Measurements from ENCODE around the gene CFAP299. TPM values are rescaled to one million over a fixed set of nuclear protein-coding genes. Genes with fewer than 3 reads are reported as not detected.

CFAP299 gene
- total and polyA plus RNA-seq, 2 donors (not counting 3 experiments of a cell fraction or from before 2014, with no cell fraction given), result not detected

- no peak for FAIRE-seq
- no peak overlapping the region for H2AFZ ChIP-seq (ENCODE audit: low read depth, low read length)
- H3K79me2 ChIP-seq (ENCODE audit: control insufficient read depth, insufficient read depth, low read length), result no peaks in the 10 kb centered on the region
- H3K9me3 ChIP-seq (replicated peaks; ENCODE audit: control insufficient read depth, insufficient read depth, low read length), result peaks cover 2% of the 10 kb centered on the region
- H3K4me1 ChIP-seq (ENCODE audit: control insufficient read depth, extremely low read depth, insufficient read depth, low read length), result no peaks in the 10 kb centered on the region
- no peaks in the 10 kb centered on the region for H3K9me1 ChIP-seq (replicated peaks; ENCODE audit: control insufficient read depth, extremely low read depth, insufficient read depth, low read length)
- POLR2A ChIA-PET, result no interaction called here
- CTCF ChIA-PET, result no interaction called here
- no peaks in the 10 kb centered on the region for H4K20me1 ChIP-seq (replicated peaks; ENCODE audit: control insufficient read depth, extremely low read depth, insufficient read depth, low read length)
- H3K27ac ChIP-seq (ENCODE audit: insufficient read depth, low read depth, low read length), result no peak overlapping the region
- H3K4me2 ChIP-seq (ENCODE audit: insufficient read depth, low read length), result no peak overlapping the region
- no peak for DNase-seq (ENCODE audit: low read depth, low spot score)
- dilution Hi-C loops (cut with MboI; ENCODE audit: extremely low pct_ligation_motif_present, low sequenced_read_pairs) (no loop called here), intact Hi-C loops (cut with micrococcal nuclease) (no loop called here)
- no peaks in the 10 kb centered on the region for H3K27me3 ChIP-seq (ENCODE audit: control insufficient read depth in 2 of 2, insufficient read depth in 2 of 2, low read length in 2 of 2)
- no peak overlapping the region for H3K9ac ChIP-seq (replicated peaks; ENCODE audit: extremely low read depth, insufficient read depth, low read length)
- H3K36me3 ChIP-seq (ENCODE audit: control insufficient read depth in 2 of 2, extremely low read depth in 1 of 2, insufficient read depth in 2 of 2, low read length in 2 of 2), result no peaks in the 10 kb centered on the region
- TF ChIP-seq POLR2AphosphoS5 (IDR thresholded peaks at IDR 0.05; ENCODE audit: insufficient read depth, low read depth, low read length) (no peak), GATA2 (IDR thresholded peaks at IDR 0.05; ENCODE audit: insufficient read depth, insufficient read length, low read depth, low read length) (no peak), CTCF (IDR thresholded peaks at IDR 0.05; ENCODE audit: extremely low read depth in 1 of 2, insufficient read depth in 1 of 2, low read depth in 1 of 2, low read length in 2 of 2) (no peak), JUN (IDR thresholded peaks at IDR 0.05; ENCODE audit: borderline replicate concordance, insufficient read depth, insufficient read length, low read depth) (no peak), POLR2A (IDR thresholded peaks at IDR 0.05; ENCODE audit: low read depth, low read length) (no peak), EZH2 (IDR thresholded peaks at IDR 0.05; ENCODE audit: borderline replicate concordance, low read depth, low read length, severe bottlenecking) (no peak), MYC (IDR thresholded peaks at IDR 0.05; ENCODE audit: low read depth, low read length) (no peak), FOS (IDR thresholded peaks at IDR 0.05; ENCODE audit: borderline replicate concordance, insufficient read depth, low read length) (no peak), MAX (IDR thresholded peaks at IDR 0.05; ENCODE audit: insufficient read depth, insufficient read length) (no peak)
- no TSS peak for BruUV-seq (replicated peaks)
- no peak overlapping the region for H3K4me3 ChIP-seq (replicated peaks in 1 of 3; ENCODE audit: insufficient read depth in 1 of 3, low read depth in 1 of 3, low read length in 3 of 3)
These were observed 224.8 kb downstream of the CFAP299 start for GRCh38 chr4:80560337-80560736.

Measured in endothelial cell of umbilical vein (primary cell).